Liver (tissue), 3 donors: Measurements from ENCODE around the gene TLE2.

Experiments
- EGR1 ChIP-seq, 2 donors: IDR thresholded peaks; 2 replicates each; pipeline ENCODE4 v1.6.1; 2016 to 2018; ENCODE audit warnings: antibody characterized with exemption in 2 of 2, low read depth in 2 of 2
- FOXA1 ChIP-seq: IDR thresholded peaks from 2 replicates; pipeline ENCODE4 v1.6.1; 2016; ENCODE audit warnings: antibody characterized with exemption
- FOXA2 ChIP-seq: IDR thresholded peaks from 2 replicates; pipeline ENCODE4 v1.6.1; 2016; ENCODE audit warnings: antibody characterized with exemption
- GABPA ChIP-seq, 2 donors: IDR thresholded peaks in 1 of 2; conservative IDR thresholded peaks in 1 of 2; 2 replicates each; pipeline ENCODE4 v1.6.1; 2016; ENCODE audit warnings: antibody characterized with exemption in 2 of 2, mild to moderate bottlenecking in 1 of 2, moderate library complexity in 1 of 2
- JUND ChIP-seq, 2 donors: IDR thresholded peaks; 2 replicates each; pipeline ENCODE4 v1.6.1; 2016; ENCODE audit warnings: antibody characterized with exemption in 2 of 2
- RAD21 ChIP-seq, 2 donors: IDR thresholded peaks; 2 replicates each; pipeline ENCODE4 v1.6.1; 2016; ENCODE audit warnings: antibody characterized with exemption in 2 of 2, mild to moderate bottlenecking in 2 of 2
- SP1 ChIP-seq: IDR thresholded peaks from 2 replicates; pipeline ENCODE4 v1.6.1; 2018; ENCODE audit warnings: antibody characterized with exemption, mild to moderate bottlenecking
- TAF1 ChIP-seq: conservative IDR thresholded peaks from 2 replicates; pipeline ENCODE4 v1.6.1; 2016; ENCODE audit warnings: antibody characterized with exemption, mild to moderate bottlenecking
- YY1 ChIP-seq: IDR thresholded peaks from 2 replicates; pipeline ENCODE4 v1.6.1; 2016; ENCODE audit warnings: antibody characterized with exemption, mild to moderate bottlenecking
- TF ChIP-seq, protein P1 (sequence below): fragments of 150-350 bp; IDR thresholded peaks from 2 replicates; pipeline ENCODE4 v1.5.1; 2017; ENCODE audit warnings: improper control_type of control experiment, low read depth, low read length; ENCODE audit not compliant: missing input control
- TF ChIP-seq, protein P2 (sequence below): IDR thresholded peaks from 2 replicates; pipeline ENCODE4 v1.6.1; 2016; ENCODE audit warnings: antibody characterized with exemption
- TF ChIP-seq, protein P3 (sequence below): IDR thresholded peaks from 2 replicates; pipeline ENCODE4 v1.6.1; 2016; ENCODE audit warnings: antibody characterized with exemption
- TF ChIP-seq, protein P4 (sequence below): IDR thresholded peaks from 2 replicates; pipeline ENCODE4 v1.6.1; 2016; ENCODE audit warnings: antibody characterized with exemption, mild to moderate bottlenecking
- TF ChIP-seq, protein P5 (sequence below): IDR thresholded peaks from 2 replicates; pipeline ENCODE4 v1.6.1; 2016; ENCODE audit warnings: antibody characterized with exemption
- donor health status: healthy.
- donor health status: healthy.

DNA sequence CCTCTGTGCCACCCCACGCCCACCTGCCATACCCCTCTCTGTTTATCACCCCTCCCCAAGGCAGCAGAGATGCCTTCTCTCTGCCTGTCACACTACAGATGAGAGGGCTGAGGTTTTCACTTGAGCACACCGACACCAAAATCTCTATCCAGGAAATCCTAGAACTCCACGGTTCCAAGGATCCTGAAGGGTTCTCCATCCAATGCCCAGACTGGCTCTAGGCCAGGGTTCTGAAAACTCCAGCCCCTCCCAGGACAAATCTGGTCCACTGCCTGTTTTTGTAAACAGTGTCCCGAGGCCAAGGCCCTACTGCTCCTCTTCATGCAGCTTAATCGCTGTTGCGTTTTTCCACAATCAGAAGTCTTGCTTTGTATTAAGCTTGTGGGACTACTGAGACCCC is 20.1 kb downstream of the TLE2 start:
- TF ChIP-seq, protein P1, sequence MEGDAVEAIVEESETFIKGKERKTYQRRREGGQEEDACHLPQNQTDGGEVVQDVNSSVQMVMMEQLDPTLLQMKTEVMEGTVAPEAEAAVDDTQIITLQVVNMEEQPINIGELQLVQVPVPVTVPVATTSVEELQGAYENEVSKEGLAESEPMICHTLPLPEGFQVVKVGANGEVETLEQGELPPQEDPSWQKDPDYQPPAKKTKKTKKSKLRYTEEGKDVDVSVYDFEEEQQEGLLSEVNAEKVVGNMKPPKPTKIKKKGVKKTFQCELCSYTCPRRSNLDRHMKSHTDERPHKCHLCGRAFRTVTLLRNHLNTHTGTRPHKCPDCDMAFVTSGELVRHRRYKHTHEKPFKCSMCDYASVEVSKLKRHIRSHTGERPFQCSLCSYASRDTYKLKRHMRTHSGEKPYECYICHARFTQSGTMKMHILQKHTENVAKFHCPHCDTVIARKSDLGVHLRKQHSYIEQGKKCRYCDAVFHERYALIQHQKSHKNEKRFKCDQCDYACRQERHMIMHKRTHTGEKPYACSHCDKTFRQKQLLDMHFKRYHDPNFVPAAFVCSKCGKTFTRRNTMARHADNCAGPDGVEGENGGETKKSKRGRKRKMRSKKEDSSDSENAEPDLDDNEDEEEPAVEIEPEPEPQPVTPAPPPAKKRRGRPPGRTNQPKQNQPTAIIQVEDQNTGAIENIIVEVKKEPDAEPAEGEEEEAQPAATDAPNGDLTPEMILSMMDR: no peak
- TF ChIP-seq RAD21 (IDR thresholded peaks at IDR 0.05) (no peak), SP1 (no peak), YY1 (no peak), JUND (IDR thresholded peaks at IDR 0.05) (no peak), GABPA (IDR thresholded peaks at IDR 0.05 in 1 of 2, conservative IDR thresholded peaks at IDR 0.05 in 1 of 2) (no peak), TAF1 (no peak), EGR1 (IDR thresholded peaks at IDR 0.05; ENCODE audit: low read depth in 2 of 2) (no peak), FOXA2 (no peak), FOXA1 (no peak)
- TF ChIP-seq, protein P2, sequence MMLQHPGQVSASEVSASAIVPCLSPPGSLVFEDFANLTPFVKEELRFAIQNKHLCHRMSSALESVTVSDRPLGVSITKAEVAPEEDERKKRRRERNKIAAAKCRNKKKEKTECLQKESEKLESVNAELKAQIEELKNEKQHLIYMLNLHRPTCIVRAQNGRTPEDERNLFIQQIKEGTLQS: no peak
- TF ChIP-seq, protein P3, sequence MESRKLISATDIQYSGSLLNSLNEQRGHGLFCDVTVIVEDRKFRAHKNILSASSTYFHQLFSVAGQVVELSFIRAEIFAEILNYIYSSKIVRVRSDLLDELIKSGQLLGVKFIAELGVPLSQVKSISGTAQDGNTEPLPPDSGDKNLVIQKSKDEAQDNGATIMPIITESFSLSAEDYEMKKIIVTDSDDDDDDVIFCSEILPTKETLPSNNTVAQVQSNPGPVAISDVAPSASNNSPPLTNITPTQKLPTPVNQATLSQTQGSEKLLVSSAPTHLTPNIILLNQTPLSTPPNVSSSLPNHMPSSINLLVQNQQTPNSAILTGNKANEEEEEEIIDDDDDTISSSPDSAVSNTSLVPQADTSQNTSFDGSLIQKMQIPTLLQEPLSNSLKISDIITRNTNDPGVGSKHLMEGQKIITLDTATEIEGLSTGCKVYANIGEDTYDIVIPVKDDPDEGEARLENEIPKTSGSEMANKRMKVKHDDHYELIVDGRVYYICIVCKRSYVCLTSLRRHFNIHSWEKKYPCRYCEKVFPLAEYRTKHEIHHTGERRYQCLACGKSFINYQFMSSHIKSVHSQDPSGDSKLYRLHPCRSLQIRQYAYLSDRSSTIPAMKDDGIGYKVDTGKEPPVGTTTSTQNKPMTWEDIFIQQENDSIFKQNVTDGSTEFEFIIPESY: no peak
- TF ChIP-seq, protein P4, sequence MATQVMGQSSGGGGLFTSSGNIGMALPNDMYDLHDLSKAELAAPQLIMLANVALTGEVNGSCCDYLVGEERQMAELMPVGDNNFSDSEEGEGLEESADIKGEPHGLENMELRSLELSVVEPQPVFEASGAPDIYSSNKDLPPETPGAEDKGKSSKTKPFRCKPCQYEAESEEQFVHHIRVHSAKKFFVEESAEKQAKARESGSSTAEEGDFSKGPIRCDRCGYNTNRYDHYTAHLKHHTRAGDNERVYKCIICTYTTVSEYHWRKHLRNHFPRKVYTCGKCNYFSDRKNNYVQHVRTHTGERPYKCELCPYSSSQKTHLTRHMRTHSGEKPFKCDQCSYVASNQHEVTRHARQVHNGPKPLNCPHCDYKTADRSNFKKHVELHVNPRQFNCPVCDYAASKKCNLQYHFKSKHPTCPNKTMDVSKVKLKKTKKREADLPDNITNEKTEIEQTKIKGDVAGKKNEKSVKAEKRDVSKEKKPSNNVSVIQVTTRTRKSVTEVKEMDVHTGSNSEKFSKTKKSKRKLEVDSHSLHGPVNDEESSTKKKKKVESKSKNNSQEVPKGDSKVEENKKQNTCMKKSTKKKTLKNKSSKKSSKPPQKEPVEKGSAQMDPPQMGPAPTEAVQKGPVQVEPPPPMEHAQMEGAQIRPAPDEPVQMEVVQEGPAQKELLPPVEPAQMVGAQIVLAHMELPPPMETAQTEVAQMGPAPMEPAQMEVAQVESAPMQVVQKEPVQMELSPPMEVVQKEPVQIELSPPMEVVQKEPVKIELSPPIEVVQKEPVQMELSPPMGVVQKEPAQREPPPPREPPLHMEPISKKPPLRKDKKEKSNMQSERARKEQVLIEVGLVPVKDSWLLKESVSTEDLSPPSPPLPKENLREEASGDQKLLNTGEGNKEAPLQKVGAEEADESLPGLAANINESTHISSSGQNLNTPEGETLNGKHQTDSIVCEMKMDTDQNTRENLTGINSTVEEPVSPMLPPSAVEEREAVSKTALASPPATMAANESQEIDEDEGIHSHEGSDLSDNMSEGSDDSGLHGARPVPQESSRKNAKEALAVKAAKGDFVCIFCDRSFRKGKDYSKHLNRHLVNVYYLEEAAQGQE: no peak
- TF ChIP-seq, protein P5, sequence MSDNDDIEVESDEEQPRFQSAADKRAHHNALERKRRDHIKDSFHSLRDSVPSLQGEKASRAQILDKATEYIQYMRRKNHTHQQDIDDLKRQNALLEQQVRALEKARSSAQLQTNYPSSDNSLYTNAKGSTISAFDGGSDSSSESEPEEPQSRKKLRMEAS: no peak
